ENCODE data around the gene ELL2. TPM values are rescaled to one million over a fixed set of nuclear protein-coding genes. Genes with fewer than 3 reads are reported as not detected.

ELL2 gene
- total RNA-seq, 1 donor from 2014 or later, result 50.8 TPM

- Mint-ChIP-seq H3K9me3 (ENCODE audit: unreplicated experiment) (peaks cover 4% of the 10 kb centered on the region), H3K27me3 (ENCODE audit: unreplicated experiment) (no peaks in the 10 kb centered on the region), H3K36me3 (ENCODE audit: unreplicated experiment) (peaks cover 14% of the 10 kb centered on the region), H3K4me1 (ENCODE audit: unreplicated experiment) (peaks cover 38% of the 10 kb centered on the region), H3K4me3 (ENCODE audit: unreplicated experiment) (no peak overlapping the region), H3K27ac (ENCODE audit: unreplicated experiment) (no peak overlapping the region)
- DNase-seq (ENCODE audit: extremely low spot score, unreplicated experiment), result no peak
- TF ChIP-seq CTCF (IDR thresholded peaks at IDR 0.05), result no peak
These were observed 24.0 kb downstream of the ELL2 start for GRCh38 chr5:95937607-95938152.

DNA sequence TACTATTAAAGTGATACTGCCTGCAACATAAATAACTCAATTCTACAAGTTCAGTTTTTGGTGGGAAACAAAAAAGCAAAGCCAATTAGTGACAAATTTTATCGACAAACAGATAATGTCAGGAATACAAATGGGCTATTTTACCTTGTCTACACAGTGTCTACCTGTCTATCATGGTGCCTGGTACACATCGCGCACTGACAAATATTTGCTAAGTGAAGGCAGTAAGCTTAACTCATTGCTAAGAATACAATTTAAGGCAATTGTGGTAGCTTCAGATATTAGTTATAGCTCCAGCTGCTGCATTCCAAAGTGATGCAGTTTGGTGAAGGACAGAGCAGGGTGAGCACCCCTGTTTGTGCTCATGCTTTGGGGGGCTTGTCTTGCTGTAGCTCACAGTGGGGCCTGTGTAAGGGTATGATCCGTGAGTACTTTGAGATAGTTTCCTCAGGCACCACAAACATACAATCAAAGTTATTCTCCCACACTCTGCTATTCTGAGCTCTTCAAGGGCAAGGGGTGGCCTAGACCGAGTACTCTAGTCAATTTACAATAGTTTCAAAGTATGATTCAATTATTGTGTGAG is 24.7 kb downstream of the ELL2 start:
- H3K36me3 Mint-ChIP-seq (ENCODE audit: unreplicated experiment), result peaks cover 14% of the 10 kb centered on the region
- no peak overlapping the region for H3K27ac Mint-ChIP-seq (ENCODE audit: unreplicated experiment)
- H3K9me3 Mint-ChIP-seq (ENCODE audit: unreplicated experiment), result peaks cover 4% of the 10 kb centered on the region
- H3K4me1 Mint-ChIP-seq (ENCODE audit: unreplicated experiment), result peaks cover 35% of the 10 kb centered on the region
- H3K27me3 Mint-ChIP-seq (ENCODE audit: unreplicated experiment), result no peaks in the 10 kb centered on the region
- DNase-seq (ENCODE audit: extremely low spot score, unreplicated experiment), result no peak
- no peak overlapping the region for H3K4me3 Mint-ChIP-seq (ENCODE audit: unreplicated experiment)
- TF ChIP-seq CTCF (IDR thresholded peaks at IDR 0.05), result no peak

GRCh38 chr5:95935553-95936100 is 26.0 kb downstream of the ELL2 start:
- Mint-ChIP-seq H3K4me3 (ENCODE audit: unreplicated experiment) (no peak overlapping the region), H3K4me1 (ENCODE audit: unreplicated experiment) (peaks cover 30% of the 10 kb centered on the region), H3K27ac (ENCODE audit: unreplicated experiment) (no peak overlapping the region), H3K27me3 (ENCODE audit: unreplicated experiment) (no peaks in the 10 kb centered on the region), H3K36me3 (ENCODE audit: unreplicated experiment) (peaks cover 17% of the 10 kb centered on the region), H3K9me3 (ENCODE audit: unreplicated experiment) (peaks cover 4% of the 10 kb centered on the region)
- no peak for TF ChIP-seq CTCF (IDR thresholded peaks at IDR 0.05)
- no peak for DNase-seq (ENCODE audit: extremely low spot score, unreplicated experiment)

DNA sequence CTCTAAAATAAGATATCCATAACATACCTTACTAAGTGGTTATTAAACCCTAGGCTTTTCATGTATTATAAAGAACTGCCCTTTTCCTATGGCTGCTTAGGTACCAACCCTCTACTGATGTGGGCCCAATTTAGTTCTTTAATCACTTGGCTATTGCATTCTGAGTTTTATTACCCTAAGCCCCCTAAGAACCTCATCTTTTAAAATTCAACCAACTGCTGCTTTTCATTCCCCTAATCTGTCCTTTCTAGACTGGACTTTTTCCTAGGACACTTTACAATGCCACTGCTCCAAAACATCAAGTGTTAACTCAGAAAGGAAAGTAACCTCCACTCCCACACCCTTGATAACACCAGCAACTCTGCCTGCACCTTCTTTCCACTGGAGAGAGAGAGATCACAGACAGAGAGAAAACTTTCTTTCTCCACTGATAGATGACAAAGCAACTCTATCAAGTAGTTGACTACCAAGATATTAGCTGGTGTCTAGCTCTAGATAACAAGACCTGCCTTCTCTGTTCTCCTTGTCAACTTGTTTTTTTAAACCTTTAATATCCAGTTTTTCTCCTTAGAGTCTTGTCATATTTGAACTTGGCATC is 27.3 kb downstream of the ELL2 start:
- no peak overlapping the region for H3K4me3 Mint-ChIP-seq (ENCODE audit: unreplicated experiment)
- H3K27me3 Mint-ChIP-seq (ENCODE audit: unreplicated experiment), result no peaks in the 10 kb centered on the region

More for the DNA sequence above, 27.3 kb downstream of the ELL2 start:
- H3K9me3 Mint-ChIP-seq (ENCODE audit: unreplicated experiment), result peaks cover 4% of the 10 kb centered on the region
- no peak for TF ChIP-seq CTCF (IDR thresholded peaks at IDR 0.05)
- peaks cover 32% of the 10 kb centered on the region for H3K4me1 Mint-ChIP-seq (ENCODE audit: unreplicated experiment)
- DNase-seq (ENCODE audit: extremely low spot score, unreplicated experiment), result no peak
- H3K27ac Mint-ChIP-seq (ENCODE audit: unreplicated experiment), result no peak overlapping the region
- peaks cover 21% of the 10 kb centered on the region for H3K36me3 Mint-ChIP-seq (ENCODE audit: unreplicated experiment)

Data from osteocyte (in vitro differentiated cells).